Brain pericyte (primary cell): ENCODE results near the gene ATXN2.
"Not testable (repeated sequence)": the region's sequence is repeated elsewhere in the genome, so short reads cannot be mapped to it uniquely, and the experiment has no call there.

Experiments
- DNase-seq: peaks from one replicate; pipeline ENCODE4 v3.0.0-alpha.2; 2012; ENCODE audit warnings: low read depth, low spot score

Gene ATXN2

DNA sequence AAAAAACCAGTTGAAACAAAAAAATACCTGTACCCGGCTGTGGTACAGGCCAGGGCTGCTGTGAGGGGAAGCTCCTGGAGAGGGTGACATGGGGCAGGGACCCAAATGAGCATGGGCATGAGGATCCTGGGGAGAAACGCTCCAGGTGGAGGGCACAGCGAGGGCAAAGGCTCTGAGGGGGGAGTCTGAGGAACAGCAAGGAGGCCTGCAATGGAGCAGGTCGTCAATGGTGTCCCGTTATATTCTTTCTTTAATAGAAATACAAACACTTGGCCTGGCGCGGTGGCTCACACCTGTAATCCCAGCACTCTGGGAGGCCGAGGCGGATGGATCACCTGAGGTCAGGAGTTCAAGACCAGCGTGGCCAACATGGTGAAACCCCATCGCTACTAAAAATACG is 1.9 kb upstream of the ATXN2 start:
- DNase-seq = not testable (repeated sequence)

DNA sequence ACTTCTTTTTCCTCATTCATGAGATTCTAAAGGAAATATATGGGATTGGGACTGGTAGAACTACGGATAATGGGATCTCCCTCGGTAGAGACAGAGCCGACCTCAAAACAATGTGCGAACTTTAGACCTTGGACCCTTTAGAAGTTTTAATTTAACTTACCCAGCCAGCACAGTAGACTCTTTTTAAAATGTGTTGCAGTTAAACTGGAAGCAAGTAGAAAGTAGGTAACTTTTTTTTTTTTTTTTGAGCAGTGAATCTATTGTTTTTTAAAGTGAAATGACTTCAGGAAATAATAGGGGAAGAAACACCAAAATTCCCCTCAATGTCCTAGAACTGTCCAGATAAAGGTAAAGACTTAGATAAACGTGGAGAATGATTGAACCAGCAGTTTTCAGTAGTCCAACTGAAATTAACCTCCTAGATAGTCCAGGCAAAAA is 1.1 kb upstream of the ATXN2 start:
- DNase-seq = no peak

DNA sequence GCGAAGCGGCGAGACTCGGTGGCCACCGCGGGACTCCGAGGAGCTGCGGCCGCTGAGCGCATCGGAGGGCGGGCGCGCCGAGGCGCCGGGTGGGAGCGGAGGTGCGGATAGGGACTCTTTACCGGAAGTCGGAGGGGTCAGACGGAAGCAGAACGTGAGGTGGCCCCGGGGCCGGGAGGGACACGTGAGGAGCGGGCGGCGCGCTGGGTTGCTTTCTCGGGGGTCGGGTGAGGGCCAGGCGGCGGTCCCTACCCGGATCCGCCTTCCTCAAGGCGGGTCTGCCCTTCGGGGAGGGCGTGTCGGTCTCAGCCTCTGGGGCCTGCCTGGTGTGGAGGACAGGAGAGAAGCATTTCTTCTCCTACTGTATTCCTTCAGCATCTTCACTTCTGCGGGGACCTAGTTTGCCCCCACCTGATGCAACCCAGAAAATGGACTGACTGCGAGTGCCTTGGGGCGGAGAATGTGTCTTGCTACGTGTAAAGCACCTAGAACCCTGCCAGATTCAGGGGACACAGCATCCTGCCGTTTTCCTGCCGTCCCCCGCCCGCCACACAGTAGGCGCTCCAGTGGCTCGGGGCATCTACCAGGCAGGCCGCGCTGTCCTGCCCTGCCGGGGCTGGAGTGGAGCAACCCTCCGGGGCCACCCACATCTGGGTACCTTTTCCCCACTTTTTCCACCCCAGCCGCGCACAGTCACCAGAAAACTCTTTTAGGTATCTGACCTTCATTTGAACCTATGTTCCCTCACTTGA is 514 bp upstream of the ATXN2 start:
- DNase-seq = peak; percentile 86

DNA sequence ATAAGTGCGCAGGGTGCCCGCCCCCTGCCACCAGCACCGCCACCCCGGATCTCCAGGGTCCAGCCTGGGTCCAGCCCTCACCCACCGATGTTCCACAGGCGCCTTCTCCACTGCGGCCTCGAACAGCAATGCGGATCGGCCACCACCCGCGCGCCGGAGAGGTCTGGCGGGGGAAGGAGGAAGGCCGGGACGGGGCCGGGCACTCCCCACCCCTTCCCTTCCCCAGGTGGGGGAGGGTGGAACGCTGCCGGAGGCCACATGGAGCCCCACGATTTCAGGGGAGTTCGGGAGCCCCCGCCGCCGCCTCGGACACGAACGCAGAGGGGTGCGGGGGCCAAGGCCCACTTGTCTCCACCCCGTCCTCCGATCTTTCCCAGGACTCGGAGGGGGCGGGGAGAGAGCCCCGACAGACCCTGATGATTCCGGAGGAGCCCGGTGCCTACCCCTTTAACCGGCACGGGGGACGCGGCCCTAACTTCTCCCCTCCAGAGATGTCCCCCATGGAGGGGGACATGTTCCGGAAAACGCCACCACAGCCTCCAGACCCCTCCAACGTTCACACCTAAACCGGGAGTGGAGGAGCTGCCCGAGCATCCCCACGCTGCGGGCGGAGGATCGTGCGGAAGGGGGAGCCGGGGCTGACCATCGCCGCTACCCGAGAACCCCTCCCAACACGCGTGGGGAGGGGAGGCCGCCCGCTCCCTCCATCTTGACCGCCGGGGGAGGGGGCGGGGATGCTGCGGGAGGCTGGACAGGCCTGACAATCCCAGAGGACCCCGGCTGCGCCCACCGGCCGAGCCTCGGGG is 1.1 kb downstream of the ATXN2 start:
- no peak for DNase-seq

DNA sequence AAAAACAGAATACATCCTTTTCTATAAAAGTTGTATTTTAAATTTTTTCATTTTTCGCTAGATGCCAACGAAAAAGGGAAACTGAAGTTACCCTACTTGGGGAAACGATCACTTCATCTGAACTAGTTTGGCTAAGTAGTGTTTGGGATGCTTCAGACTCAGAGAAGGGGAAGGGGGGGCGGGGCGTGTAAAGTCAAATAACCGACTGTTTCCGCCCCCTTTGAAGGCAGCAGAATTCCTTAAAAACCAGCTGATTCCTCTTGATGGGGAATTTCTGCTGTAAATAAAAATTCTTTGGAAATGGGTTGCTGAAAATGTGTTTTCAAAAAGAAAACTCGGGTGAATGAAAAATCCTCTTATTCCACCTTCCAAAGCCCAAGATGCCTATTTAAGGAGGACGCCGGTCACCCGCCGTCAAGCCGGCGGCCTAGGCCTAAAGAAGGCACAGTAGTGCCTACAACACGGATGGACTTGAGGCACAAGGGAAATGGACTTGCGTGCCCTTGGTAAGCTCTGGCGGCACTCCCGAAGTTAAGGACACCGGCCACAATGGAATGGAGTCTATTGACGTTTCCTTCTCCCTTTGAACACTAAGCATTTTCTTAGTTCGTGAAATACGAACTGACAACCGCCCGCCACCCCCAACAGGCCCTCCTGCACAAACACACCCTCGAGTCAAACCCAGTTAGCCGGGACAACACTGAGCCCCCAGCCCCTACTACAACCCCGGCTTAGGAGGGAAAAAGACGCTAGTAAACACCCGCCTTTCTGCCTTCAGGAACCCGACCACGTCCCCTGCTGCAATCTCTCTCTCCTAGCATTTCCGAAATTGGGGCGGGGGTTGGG is 1.9 kb downstream of the ATXN2 start:
- DNase-seq = no peak

DNA sequence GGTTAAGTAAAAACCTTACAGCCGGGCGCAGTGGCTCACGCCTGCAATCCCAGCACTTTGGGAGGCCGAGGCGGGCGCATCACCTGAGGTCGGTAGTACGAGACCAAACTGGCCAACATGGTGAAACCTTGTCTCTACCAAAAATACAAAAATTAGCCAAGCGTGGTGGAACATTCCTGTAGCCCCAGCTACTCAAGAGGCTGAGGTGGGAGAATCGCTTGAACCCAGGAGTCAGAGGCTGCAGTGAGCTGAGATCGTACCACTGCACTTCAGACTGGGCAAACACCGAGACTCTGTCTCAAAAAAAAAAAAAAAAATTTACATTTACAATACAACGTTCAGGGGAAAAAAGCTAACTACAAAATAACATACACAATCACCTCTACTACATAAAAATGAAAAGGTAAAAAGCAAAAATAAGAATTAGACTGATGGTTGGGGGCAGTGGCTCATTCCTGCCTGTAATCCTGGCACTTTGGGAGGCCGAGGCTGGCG is 3.7 kb downstream of the ATXN2 start:
- DNase-seq = not testable (repeated sequence)

DNA sequence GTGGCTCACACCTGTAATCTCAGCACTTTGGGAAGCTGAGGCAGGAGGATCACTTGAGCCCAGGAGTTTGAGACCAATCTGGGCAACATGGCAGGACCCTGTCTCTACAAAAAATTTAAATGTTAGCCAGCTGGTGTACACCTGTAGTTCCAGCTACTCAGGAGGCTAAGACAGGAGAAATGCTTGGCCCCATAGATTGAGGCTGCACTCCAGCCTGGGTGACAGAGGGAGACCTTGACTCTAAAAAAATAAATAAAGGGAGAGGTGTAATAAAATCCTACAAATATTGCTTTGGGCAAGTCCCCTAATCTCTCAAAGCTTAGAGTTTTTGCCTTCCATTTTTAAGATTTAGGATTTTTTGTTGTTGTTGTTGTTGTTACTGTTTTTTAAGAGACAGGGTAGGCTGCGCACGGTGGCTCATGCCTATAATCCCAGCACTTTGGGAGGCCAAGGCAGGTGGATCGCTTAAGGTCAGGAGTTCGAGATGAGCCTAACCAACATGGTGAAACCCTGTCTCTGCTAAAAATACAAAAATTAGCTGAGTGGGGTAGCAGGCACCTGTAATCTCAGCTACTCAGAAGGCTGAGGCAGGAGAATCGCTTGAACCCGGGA is 7.6 kb downstream of the ATXN2 start:
- DNase-seq = not testable (repeated sequence)

DNA sequence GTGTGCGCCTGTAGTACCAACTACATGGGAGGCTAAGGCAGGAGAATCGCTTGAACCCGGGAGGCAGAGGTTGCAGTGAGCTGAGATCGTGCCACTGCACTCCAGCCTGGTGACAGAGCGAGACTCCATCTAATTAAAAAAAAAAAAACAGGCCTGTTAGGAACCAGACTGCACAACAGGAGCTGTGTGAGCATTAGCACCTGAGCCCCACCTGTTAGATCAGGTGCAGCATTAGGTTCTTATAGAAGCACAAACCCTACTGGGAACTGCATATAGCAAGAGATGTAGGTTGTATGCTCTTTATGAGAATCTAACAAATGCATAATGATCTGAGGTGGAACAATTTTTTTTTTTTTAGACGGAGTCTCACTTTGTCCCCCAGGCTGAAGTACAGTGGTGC is 8.6 kb downstream of the ATXN2 start:
- DNase-seq = no peak

DNA sequence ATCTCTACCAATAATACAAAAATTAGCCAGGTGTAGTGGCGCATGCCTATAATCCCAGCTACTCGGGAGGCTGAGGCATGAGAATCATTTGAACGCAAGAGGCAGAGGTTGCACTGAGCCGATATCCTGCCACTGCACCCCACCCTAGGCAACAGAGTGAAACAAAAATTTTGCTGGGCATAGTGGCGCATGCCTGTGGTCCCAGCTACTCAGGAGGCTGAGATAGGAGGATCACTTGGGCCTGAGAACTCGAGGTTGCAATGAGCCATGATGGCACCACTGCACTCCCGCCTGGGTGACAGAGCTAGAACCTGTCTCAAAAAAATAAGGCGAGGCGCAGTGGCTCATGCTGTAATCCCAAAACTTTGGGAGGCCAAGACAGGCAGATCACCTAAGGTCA is 9.5 kb downstream of the ATXN2 start:
- no peak for DNase-seq

DNA sequence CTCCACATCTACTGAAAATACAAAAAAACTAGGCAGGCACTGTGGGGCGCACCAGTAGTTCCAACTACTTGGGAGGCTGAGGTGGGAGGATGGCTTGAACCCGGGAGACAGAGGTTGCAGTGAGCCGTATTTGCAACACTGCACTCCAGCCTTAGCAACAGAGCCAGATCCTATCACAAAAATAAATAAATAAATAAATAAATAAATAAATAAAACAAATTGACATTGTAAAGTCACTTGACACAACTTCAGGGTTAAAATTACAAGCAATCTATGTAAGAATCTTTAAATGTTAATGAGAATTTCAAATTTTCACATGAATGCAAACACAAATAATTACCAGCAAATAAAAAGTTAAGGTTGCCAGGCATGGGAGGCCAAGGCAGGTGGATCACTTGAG is 11.1 kb downstream of the ATXN2 start:
- no peak for DNase-seq

DNA sequence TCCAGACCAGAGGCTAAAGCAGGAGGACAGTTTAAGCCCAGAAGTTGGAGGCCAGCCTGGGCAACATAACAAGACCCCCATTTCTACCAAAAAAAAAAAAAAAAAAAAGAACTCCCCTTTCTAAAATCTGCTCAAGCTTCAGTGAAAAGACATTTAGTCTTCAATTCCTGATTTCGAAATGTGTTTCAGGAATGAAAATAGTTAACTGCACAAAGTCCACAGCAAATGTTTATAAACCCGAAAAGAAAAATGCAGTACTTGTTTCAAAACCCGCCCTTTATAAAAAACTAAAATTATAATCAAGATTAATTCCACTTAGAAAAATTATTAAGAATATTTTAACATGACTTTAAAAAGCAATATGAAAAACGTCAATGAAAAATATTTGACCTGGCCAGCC is 12.1 kb downstream of the ATXN2 start:
- DNase-seq = no peak

DNA sequence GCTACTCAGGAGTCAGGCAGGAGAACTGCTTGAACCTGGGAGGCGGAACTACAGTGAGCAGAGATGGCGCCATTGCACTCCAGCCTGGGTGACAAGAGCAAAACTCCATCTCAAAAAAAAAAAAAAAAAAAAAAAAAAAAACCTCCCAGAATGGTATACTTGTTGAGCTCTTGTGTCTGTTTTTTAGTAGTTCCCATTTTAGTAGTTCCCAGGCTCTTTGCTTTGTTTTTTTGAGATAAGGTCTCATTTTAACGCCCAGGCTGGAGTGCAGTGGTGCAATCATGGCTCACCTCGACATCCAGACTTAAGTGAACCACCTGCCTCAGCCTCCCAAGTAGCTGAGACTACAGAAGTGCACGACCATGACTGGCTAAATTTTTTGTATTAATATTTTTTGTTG is 13.4 kb downstream of the ATXN2 start:
- no peak for DNase-seq

DNA sequence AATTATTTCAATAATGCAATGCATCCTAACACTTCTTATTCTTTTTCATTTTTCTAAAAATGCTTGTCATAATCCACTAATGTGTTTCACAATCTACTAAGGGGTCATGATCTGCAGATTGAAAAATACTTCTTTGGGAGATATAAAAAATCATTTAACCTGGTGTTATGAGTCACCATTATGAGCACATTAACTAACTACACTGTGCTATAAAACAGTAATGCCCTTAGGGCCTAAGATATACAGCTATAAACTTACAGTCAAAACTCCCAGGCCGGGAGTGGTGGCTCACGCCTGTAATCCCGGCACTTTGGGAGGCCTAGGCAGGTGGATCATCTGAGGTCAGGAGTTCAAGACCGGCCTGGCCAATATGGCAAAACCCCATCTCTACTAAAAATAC is 14.2 kb downstream of the ATXN2 start:
- DNase-seq = no peak

DNA sequence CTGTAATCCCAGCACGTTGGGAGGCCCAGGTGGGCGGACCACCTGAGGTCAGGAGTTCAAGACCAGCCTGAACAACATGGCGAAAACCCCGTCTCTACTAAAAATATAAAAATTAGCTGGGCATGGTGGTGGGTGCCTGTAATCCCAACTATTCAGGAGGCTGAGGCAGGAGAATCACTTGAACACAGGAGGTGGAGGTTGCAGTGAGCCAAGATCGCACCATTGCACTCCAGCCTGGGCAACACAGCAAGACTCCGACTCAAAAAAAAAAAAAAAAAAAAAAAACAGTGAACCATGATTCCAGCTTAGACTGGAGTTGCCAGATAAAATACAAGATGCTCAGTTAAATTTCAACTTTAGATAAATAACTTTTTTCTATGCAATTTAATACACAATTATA is 15.6 kb downstream of the ATXN2 start:
- not testable (repeated sequence) for DNase-seq

DNA sequence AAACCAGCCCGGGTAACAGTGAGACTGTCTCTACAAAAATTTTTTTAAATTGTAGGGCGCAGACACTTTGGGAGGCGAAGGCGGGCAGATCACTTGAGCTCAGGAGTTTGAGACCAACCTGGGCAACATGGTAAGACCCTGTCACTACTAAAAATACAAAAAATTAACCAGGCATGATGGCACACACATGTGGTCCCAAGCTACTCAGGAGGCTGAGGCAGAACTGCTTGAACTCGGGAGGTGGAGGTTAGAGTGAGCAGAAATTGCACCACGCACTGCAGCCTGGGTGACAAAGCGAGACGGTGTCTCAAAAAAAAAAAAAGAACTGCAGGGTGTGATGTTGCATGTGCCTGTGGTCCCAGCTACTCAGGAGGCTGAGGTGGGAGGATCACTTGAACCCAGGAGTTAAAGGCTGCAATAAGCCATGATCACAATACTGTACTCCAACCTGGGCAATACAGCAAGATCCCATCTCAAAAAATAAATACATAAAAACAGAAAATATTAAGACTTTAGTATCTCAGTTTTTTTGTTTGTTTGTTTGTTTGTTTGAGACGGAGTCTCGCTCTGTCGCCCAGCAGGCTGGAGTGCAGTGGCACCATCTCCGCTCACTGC is 16.9 kb downstream of the ATXN2 start:
- no peak for DNase-seq

DNA sequence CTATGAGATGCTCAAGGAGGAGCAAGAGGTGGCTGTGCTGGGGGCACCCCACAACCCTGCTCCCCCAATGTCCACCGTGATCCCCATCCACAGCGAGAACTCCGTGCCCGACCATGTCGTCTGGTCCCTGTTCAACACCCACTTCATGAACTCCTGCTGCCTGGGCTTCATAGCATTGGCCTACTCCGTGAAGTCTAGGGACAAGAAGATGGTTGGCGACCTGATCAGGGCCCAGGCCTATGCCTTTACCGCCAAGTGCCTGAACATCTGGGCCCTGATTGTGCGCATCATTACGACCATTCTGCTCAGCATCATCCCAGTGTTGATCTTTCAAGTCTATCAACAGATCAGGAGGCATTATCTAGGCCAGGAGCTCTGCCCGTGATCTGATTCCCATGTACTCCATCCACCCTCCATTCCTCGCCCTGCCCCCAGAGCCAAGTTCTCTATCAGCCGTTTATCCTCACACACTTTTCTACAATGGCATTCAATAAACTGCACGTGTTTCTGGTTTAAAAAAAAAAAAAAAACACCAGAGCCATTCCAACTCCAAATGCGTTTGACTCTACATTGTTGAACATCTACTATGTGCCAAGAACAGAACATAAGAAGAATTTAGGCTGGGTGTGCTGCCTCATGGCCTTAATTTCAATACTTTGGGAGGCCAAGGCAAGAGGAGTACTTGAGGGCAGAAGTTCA is 17.5 kb downstream of the ATXN2 start:
- DNase-seq = no peak

DNA sequence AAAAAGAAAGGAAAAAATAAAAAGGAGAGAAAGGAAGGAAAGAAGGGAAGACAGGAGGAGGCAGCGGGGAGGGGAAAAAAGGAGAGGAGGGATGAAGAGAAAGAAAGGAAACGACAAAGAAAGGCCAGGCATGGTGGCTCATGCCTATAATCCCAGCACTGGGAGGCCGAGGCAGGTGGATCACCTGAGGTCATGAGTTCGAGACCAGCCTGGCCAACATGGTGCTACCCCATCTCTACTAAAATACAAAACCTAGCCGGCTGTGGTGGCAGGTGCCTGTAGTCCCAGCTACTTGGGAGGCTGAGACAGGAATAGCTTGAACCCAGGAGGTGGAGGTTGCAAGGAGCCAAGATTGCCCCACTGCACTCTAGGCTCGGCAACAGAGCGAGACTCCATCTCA is 18.4 kb downstream of the ATXN2 start:
- DNase-seq = no peak

DNA sequence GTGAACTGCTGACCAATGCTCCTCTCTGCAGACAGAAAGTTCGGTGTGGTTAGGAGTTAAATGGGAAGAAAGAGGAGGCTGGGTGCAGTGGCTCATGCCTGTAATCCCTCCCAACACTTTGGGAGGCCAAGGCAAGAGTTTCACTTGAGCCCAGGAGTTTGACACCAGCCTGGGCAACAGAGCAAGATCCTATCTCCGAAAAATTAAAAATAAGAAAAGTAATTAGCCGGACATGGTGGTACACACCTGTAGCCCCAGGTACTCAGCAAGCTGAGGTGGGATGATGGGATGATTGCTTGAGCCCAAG is 19.0 kb downstream of the ATXN2 start:
- DNase-seq = no peak

DNA sequence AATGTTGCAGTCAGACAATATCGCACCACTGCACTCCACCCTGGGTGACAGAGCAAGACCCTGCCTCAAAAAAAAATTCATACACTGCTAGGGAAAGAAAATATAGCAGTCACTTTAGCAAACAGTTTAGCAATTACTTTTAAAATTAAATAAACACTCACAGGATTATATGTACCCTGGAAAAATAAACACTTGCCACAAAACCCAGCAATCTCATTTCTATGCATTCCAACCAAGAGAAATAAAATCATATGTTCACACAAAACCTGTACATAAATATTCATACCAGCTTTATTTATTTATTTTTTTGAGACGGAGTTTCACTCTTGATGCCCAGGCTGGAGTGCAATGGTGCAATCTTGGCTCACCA is 20.2 kb downstream of the ATXN2 start:
- no peak for DNase-seq

DNA sequence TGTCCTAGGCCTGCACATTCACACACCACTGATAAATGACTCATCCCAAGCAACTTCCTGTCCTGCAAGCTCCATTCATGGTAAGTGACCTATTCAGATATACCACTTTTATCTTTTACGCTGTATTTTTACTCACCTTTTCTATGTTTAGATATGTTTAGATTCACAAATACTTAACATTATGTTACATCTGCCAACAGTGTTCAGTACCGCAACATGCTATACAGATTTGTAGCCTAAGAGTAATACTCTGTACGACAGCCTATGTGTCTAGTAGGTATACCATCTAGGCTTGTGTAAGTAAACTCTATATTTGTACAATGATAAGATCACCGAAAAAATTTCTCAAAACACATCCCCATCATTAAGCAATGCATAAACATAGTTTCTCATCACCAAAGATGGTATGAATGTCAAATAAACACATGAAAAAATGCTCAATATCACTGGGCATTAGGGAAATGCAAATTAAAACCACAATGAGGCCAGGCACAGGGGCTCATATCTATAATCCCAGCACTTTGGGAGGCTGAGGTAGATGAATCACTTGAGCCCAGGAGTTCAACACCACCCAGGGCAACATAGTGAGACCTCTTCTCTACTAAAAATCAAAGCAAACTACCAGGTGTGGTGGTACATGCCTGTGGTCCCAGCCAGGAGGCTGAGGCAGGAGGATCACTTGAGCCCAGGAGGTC is 20.7 kb downstream of the ATXN2 start:
- no peak for DNase-seq
